ENCODE results near the gene TMEM245.

The TMEM245 gene

GRCh38 chr9:109119439-109120203 lies at the start of gene TMEM245:
Gene TMEM245, minus strand, starts transcription at chr9:109119947. Its CDS starts 34 bp downstream, at chr9:109119913.
- H3K9me3 ChIP-seq (ENCODE audit: control insufficient read depth, insufficient read depth, low read depth, low read length): no peaks in the 10 kb centered on the region
- POLR2A ChIA-PET: interaction anchor here (0.6 to 3.4 kb wide), 8 partner anchors 9 to 344 kb away, joined by 3 to 32 read pairs (median 6); no protein-coding TSS in a partner anchor
- CTCF ChIA-PET: interaction anchor here (0.6 to 1.3 kb wide), 3 partner anchors 11 to 64 kb away, joined by 3 to 5 read pairs (median 3); no protein-coding TSS in a partner anchor
- no peaks in the 10 kb centered on the region for H3K36me3 ChIP-seq (ENCODE audit: control insufficient read depth in 2 of 2, insufficient read depth in 1 of 2, low read length in 2 of 2)
- H3K4me3 ChIP-seq (ENCODE audit: low read depth, low read length): peak within 1 kb of the TSS; percentile 98
- no peaks in the 10 kb centered on the region for H3K4me1 ChIP-seq (ENCODE audit: control insufficient read depth, insufficient read depth, low read length)
- peak within 1 kb of the TSS; percentile 92 for H3K27ac ChIP-seq (ENCODE audit: extremely low read depth, low read depth, low read length)
- TF ChIP-seq ZBTB7A (tag by site-specific recombination; IDR thresholded peaks at IDR 0.05; ENCODE audit: low read depth) (0 out of 2 replicates have a peak, but pooled peaks have one; percentile 31), HOXC10 (CRISPR knock-in tag; IDR thresholded peaks at IDR 0.05) (0 out of 2 replicates have a peak, but pooled peaks have one; percentile 44), ZBTB11 (tag by site-specific recombination; conservative IDR thresholded peaks at IDR 0.05; ENCODE audit: low read depth) (peak; percentile 71), PATZ1 (tag by site-specific recombination; IDR thresholded peaks at IDR 0.05) (peak; percentile 93), EGR2 (tag by site-specific recombination; IDR thresholded peaks at IDR 0.05; ENCODE audit: low read depth) (peak; percentile 90), ZBTB17 (tag by site-specific recombination; IDR thresholded peaks at IDR 0.05) (peak; percentile 72), ZEB2 (tag by site-specific recombination; IDR thresholded peaks at IDR 0.05) (0 out of 2 replicates have a peak, but pooled peaks have one; percentile 17), KLF8 (tag by site-specific recombination; IDR thresholded peaks at IDR 0.05) (peak; percentile 92), YY1 (tag by site-specific recombination; IDR thresholded peaks at IDR 0.05) (peak; percentile 70), MEIS1 (CRISPR knock-in tag; IDR thresholded peaks at IDR 0.05; ENCODE audit: borderline replicate concordance) (peak; percentile 1; the same call in 1 of the 2 replicates), PRDM10 (tag by site-specific recombination; IDR thresholded peaks at IDR 0.05) (peak; percentile 76), ZSCAN30 (tag by site-specific recombination; IDR thresholded peaks at IDR 0.05) (peak; percentile 14; the same call in 1 of the 2 replicates), ZNF837 (tag by site-specific recombination; IDR thresholded peaks at IDR 0.05) (no peak), PBX3 (CRISPR knock-in tag; IDR thresholded peaks at IDR 0.05) (0 out of 2 replicates have a peak, but pooled peaks have one; percentile 41), SP2 (tag by site-specific recombination; IDR thresholded peaks at IDR 0.05) (peak; percentile 89), GLIS1 (tag by site-specific recombination; IDR thresholded peaks at IDR 0.05) (peak; percentile 59), ZNF561 (tag by site-specific recombination; IDR thresholded peaks at IDR 0.05; ENCODE audit: borderline replicate concordance) (peak; percentile 27; the same call in 1 of the 2 replicates), ZNF24 (tag by site-specific recombination; IDR thresholded peaks at IDR 0.05) (peak; percentile 53; the same call in 1 of the 2 replicates), ZNF211 (tag by site-specific recombination; IDR thresholded peaks at IDR 0.05; ENCODE audit: low read depth) (no peak), ZNF518A (tag by site-specific recombination; conservative IDR thresholded peaks at IDR 0.05; ENCODE audit: low read depth) (0 out of 2 replicates have a peak, but pooled peaks have one; percentile 20), WT1 (tag by site-specific recombination; IDR thresholded peaks at IDR 0.05) (peak; percentile 60)
